ENCODE data around the gene HS3ST4.

GRCh38 chr16:25764466-25764865, 72.7 kb downstream of the HS3ST4 start:
- TF ChIP-seq CTCF (optimal IDR thresholded peaks at IDR 0.05 in 1 of 3, IDR thresholded peaks at IDR 0.05 in 1 of 3, conservative IDR thresholded peaks at IDR 0.05 in 1 of 3; ENCODE audit: extremely low read depth in 1 of 3, insufficient read depth in 2 of 3, low read length in 3 of 3) = no peak
- no peak for TF ChIP-seq EZH2 (IDR thresholded peaks at IDR 0.05; ENCODE audit: low read length)
